ENCODE measurements around the gene KIF21A.

DNA sequence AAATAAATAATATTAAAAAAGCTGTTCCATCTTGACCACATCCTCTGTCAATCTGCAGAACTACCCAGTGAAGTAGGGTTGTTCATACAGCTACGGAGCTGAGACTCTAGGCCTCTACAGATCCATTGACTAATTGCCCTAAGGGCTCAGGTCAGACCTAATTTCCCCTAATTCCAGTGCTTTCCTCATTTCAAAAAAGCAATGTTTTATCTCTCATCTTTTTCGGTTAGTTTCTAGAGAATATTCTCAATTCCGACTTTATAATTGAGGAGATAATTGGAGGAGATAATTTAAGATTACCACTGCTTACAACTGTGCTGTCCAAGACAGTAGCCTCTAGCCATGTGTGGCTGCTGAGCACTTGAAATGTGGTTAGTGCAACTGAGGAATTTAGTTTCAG lies 167.1 kb downstream of the KIF21A start:
- TF ChIP-seq POLR2A (IDR thresholded peaks at IDR 0.05; ENCODE audit: low read length) (no peak), GATA1 (IDR thresholded peaks at IDR 0.05; ENCODE audit: low read depth, low read length) (no peak)
